ENCODE data around the gene GPR34.
"Not testable (repeated sequence)": the region's sequence is repeated elsewhere in the genome, so short reads cannot be mapped to it uniquely, and the experiment has no call there.

GPR34 gene

GRCh38 chrX:41688835-41689234 lies at the start of gene GPR34:
GPR34 (plus strand) TSS chrX:41688973; CDS start chrX:41695634, 6,661 bp downstream.
- no peak for DNase-seq (ENCODE audit: low spot score)

DNA sequence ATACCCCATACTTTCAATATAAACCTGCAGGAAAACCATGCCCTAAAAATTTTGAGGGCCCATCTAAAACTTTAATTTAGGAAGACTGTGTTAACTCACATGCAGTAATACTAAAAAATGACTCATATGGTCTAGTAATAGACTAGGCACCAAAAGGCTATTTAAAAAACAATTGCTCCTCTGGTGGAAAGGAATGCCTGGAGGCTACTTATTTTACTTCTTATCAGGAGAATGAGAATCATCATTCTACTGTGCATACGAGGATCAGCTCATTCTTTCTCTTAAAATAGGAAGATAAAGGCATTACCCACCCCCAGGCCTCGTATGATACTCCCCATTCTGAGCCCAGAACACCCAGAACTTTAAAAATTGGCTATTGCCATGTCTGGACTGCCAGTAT lies 42.6 kb upstream of the GPR34 start:
- DNase-seq (ENCODE audit: low spot score): not testable (repeated sequence)

DNA sequence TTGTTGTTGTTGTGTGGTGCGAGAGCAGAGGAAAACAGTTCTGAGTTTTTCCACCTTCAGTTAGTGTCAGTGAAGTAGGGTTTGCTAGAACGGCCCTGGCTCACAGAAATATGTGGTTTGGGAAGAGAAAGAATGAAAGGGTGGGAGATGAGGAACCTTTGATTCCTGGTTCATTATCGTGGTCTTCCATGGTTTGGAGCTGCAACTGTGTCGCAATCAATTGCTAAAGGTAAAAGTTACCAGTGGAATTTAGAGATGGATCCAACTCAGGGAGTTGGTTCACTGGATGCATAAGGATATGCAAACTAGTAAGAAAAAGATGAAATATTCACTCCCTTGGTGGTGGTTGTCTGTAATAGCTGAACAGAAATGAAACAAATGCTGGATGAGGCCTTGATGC lies 35.6 kb upstream of the GPR34 start:
- DNase-seq (ENCODE audit: low spot score): no peak

- no peak for DNase-seq (ENCODE audit: low spot score)
These were observed 33.7 kb upstream of the GPR34 start for GRCh38 chrX:41655101-41655500.

DNA sequence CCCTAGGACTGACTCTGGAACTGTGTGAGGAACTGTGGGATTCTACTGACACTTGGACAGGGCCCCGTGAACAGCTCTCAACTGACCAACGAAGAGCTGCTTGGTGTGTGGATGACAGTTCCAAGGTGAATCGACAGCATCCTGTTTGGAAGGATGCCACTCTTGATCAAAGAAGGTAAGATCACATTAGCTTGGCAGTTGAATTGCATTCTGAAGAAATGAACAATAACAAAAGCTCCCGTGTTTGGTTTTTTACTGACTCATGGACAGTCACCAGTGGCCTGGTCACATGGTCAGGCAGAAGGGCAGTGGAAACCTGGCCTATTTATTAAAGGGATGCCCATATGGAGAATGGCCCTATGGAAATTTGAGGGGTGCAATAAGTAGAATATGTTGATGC lies 33.1 kb upstream of the GPR34 start:
- DNase-seq (ENCODE audit: low spot score): no peak

- peak; percentile 6 for DNase-seq (ENCODE audit: low spot score)
These were observed 27.2 kb upstream of the GPR34 start for GRCh38 chrX:41661366-41662095.

- DNase-seq (ENCODE audit: low spot score): no peak
These were observed 24.3 kb upstream of the GPR34 start for GRCh38 chrX:41664375-41664901.

GRCh38 chrX:41664908-41665307 lies 23.9 kb upstream of the GPR34 start:
- no peak for DNase-seq (ENCODE audit: low spot score)

DNA sequence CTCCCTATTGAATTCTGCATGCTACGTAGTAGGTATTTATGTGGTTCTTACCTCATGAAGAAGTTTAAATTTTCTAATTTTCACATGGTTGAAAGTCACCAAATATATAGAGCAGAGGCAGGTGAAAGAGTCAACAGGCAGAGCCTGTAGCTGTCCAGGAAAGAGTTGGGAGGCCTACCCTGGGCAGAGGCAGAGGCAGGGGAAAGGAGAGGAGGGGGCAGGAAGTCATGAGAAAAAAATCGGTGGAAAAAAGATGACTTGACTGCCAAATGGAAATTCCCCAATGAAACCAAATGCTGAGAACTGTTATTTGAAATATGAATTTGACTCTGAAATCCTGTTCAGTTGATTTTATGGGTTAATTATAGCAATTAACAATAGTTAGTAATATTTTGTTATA lies 23.1 kb upstream of the GPR34 start:
- no peak for DNase-seq (ENCODE audit: low spot score)

GRCh38 chrX:41666251-41666650 lies 22.5 kb upstream of the GPR34 start:
- DNase-seq (ENCODE audit: low spot score): no peak

- no peak for DNase-seq (ENCODE audit: low spot score)
These were observed 21.1 kb upstream of the GPR34 start for GRCh38 chrX:41667631-41668030.

- DNase-seq (ENCODE audit: low spot score): no peak
These were observed 18.7 kb upstream of the GPR34 start for GRCh38 chrX:41670112-41670511.

GRCh38 chrX:41671082-41671481 lies 17.7 kb upstream of the GPR34 start:
- no peak for DNase-seq (ENCODE audit: low spot score)

DNA sequence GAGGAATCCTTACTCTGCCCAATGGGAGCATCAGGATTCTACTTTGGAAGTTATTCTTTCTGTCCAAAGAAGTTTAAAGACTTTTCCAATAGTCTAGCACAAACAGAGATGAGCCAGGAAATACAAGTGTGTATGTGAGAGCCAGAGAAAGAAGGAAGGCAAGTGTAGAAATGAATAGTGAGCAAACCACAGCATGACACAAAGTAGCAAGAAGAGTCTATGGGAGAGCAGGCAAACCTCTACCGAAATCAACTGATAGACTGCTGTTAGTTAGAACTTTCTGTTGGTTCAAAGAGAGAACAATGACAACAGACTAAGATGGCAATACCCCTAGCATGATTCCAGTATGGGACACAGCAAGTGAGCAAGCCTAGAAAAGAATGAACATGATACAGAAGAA lies 16.1 kb upstream of the GPR34 start:
- DNase-seq (ENCODE audit: low spot score): no peak

DNA sequence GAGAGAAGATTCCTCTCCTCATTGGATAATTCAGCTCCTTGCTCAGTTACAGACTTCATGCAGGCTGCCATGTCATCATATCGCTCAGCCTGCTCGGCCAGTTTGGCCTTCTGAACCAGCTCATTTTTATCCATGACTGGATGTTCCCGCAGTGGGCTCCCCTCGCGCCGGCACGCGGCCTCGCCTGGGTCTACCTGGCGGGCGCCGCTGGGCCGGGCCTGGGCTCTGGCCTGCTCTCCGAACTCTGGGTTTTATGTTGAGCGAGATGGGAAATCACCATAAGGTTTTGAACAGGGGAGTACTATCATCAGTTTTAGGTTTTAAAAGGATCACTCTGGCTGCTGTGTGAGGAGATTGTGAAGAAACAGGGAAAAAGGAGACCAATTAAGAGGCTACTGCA lies 12.4 kb upstream of the GPR34 start:
- not testable (repeated sequence) for DNase-seq (ENCODE audit: low spot score)

- no peak for DNase-seq (ENCODE audit: low spot score)
These were observed 11.4 kb upstream of the GPR34 start for GRCh38 chrX:41677183-41678060.

DNA sequence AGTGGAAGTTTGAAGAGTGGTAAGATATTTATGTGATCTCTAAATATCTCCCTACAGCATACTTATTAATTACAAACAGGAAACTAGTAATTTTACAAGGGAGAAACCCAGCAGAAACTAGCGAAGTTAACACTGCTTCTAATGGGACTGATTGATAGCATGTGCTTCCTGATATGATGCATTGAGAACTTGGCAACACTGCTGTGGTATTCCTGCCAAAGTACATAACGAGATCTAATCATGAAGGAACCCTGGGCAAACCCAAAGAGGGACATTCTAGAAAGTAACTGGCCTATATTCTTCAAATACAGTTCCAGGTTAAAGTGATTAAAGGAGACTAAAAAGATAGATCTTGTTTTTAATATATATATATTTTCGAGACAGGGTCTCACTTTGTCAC lies 4.6 kb upstream of the GPR34 start:
- DNase-seq (ENCODE audit: low spot score): no peak

- no peak for DNase-seq (ENCODE audit: low spot score)
These were observed 3.8 kb upstream of the GPR34 start for GRCh38 chrX:41684940-41685339.

- no peak for DNase-seq (ENCODE audit: low spot score)
These were observed 2.0 kb upstream of the GPR34 start for GRCh38 chrX:41686788-41687187.

- DNase-seq (ENCODE audit: low spot score): no peak
These were observed 617 bp upstream of the GPR34 start for GRCh38 chrX:41688156-41688555.

GRCh38 chrX:41689711-41690110 lies 938 bp downstream of the GPR34 start:
- DNase-seq (ENCODE audit: low spot score): no peak

DNA sequence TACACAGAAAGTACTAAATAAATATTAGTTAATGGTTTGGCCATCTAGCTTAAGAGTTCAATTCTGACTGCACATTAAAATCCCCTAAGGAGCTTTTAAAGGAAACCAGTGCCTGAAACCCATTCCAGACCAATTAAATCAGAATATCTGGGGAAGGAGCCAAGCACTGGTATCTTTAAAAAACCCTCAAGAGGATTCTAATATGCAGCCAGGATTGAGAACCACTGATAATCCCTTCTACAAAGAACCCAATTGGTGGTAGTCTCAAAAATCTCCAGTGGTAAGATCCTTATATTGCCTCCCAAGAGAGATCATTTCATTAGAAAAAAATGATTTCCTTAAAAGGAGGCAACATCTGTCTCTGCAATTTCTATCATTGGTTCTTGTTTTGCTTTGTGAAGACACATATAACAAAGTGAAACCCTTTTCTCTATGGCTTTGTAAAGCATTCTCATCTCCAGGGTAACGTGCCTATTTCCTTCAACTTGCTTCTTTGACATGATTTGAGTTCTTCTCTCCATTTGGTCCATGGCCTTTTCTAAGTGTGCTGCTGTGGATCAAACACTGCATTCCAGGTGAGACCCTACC lies 3.5 kb downstream of the GPR34 start:
- DNase-seq (ENCODE audit: low spot score): peak; percentile 41

GRCh38 chrX:41693024-41693423 lies 4.3 kb downstream of the GPR34 start:
- no peak for DNase-seq (ENCODE audit: low spot score)
